ENCODE measurements around the gene OR10A3.

DNA sequence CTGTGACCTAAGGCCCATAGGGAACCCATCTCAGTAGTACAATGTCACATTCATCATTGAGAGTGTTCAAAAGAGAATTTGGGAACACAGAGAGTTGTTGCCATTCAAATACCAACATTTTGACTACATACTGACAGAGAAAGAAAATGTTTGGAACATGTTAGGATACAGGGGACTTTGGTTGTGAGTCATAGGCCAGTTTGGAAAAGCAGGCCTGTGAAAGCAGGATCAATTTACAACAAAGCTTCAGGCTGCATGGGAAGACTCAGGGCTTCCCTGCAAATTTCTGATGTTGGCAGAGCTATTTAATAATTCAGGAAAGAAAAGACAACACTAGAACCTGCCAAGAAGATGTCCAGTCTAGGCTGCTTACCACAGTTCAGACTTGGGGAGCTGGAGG is 23.4 kb upstream of the OR10A3 start:
- TF ChIP-seq POLR2A (IDR thresholded peaks at IDR 0.05; ENCODE audit: low read length) = no peak
- TF ChIP-seq GATA1 (IDR thresholded peaks at IDR 0.05; ENCODE audit: low read depth, low read length) = no peak

Measured in erythroblast (primary cell).